Measurements from ENCODE around the gene TDRD12. TPM values are rescaled to one million over a fixed set of nuclear protein-coding genes. Genes with fewer than 3 reads are reported as not detected.

Gene TDRD12
- total and polyA plus RNA-seq, 9 donors = 0.23 to 3.2 (median 1.9) TPM

DNA sequence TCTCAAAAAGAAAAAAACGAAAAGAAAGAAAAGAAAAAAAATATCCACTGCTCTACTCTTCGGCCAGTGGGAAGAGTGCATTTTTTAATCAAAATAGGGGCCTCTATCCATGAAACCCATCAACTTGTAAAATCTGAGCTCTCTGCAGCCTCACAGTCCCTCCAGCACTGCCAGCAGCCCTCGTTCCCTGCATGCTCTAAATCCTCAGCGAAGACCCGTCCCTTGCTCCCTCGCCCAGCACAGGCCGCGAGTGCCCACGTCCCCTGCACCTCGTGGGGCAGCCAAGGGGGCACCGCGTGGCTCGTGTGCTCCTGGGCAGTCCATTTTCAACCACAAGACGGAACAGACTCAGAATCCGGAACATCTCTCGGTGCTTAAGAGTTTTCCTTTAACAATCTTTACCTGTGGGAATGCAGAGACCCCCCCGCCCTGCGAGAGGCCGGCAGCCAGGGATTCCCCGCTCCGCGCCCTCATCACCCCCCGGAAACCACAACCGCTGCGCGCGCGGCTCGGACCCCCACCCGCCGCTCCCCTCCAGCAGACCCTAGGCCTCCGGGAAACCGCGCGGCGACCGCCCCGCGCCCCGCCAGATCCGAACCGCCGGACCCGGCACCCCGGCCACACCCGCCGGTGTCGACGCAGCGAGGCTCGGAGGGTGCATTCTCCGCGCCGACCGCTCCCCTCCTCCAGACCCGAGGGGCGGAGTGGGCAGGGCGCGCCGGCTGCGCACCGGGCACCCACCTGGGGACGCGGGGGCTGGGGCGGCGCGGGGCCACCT, 45.2 kb upstream of the TDRD12 start:
- intact Hi-C loops (cut with DNase I) = no loop called here

DNA sequence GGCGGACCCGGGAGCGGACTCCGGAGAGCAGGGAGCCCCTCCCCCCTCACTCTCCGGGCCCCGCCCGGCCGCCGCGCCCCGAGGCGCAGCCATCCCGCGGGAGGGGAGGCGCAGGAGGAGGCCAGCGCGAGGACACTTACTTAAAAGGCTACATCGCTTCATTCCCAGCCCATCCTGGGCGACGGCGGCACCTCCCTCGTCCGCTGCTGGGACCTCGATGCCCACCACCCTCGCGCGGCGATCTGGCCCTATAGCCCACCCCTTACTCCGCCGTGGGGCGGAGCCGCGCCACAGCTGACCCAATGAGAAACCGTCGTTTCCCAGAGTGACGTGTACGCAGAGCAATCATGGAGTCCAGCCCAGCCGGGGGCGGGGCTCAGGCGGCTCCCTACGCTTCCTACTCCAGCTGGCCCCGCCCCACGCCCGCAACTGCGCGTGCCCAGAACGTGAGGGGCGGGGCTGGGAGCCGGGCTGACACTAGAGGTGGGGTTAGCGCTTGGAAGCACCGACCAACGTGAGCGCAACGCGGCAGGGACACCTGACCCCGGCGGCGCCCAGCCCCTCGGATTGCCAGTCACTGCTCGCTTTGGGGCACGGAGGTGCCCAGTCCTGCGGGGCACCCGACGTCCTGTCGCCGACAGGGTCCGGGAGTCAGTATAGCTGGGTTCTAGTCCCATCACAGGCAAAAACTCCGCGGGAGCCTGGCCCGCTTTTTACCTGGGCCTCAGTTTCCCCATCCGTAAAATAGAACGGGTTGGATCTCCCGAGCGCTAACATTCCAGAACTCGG, 44.4 kb upstream of the TDRD12 start, which contains the start of gene ANKRD27:
ANKRD27 (minus strand) TSS at position 250 of the 789 bp plus-strand sequence. CDS start 16,165 bp downstream, outside the sequence.
- 0 to 1% (median 0%) methylated on average over 56 to 75 of the region's 75 CpGs for WGBS, 3 donors
- TF ChIP-seq POLR2A (IDR thresholded peaks at IDR 0.05) = no peak
- TF ChIP-seq, protein P1, sequence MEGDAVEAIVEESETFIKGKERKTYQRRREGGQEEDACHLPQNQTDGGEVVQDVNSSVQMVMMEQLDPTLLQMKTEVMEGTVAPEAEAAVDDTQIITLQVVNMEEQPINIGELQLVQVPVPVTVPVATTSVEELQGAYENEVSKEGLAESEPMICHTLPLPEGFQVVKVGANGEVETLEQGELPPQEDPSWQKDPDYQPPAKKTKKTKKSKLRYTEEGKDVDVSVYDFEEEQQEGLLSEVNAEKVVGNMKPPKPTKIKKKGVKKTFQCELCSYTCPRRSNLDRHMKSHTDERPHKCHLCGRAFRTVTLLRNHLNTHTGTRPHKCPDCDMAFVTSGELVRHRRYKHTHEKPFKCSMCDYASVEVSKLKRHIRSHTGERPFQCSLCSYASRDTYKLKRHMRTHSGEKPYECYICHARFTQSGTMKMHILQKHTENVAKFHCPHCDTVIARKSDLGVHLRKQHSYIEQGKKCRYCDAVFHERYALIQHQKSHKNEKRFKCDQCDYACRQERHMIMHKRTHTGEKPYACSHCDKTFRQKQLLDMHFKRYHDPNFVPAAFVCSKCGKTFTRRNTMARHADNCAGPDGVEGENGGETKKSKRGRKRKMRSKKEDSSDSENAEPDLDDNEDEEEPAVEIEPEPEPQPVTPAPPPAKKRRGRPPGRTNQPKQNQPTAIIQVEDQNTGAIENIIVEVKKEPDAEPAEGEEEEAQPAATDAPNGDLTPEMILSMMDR (IDR thresholded peaks at IDR 0.05) = no peak
- no peak for TF ChIP-seq EP300 (IDR thresholded peaks at IDR 0.05)
- Histone ChIP-seq H3K27ac (peak within 1 kb of the TSS in 1 of 2 donors; percentile 43), H3K9me3 (no peaks in the 10 kb centered on the region), H3K4me3 (peak within 1 kb of the TSS; percentile 76), H3K27me3 (peaks cover 7% of the 10 kb centered on the region), H3K4me1 (ENCODE audit: insufficient read depth) (peaks cover 2% of the 10 kb centered on the region), H3K36me3 (no peaks in the 10 kb centered on the region)
- intact Hi-C loops (cut with DNase I) = no loop called here
- DNase-seq = peak; percentile 97 to 99 (median 98)

More for the DNA sequence above, 45.2 kb upstream of the TDRD12 start:
- H3K9me3 ChIP-seq = no peaks in the 10 kb centered on the region
- peaks cover 2% of the 10 kb centered on the region for H3K4me1 ChIP-seq (ENCODE audit: insufficient read depth)
- H3K27ac ChIP-seq = peak overlapping the region in 1 of 2 donors; percentile 43
- no peaks in the 10 kb centered on the region for H3K36me3 ChIP-seq
- peak overlapping the region; percentile 76 for H3K4me3 ChIP-seq
- H3K27me3 ChIP-seq = peaks cover 7% of the 10 kb centered on the region
- peak in 1 of 5 donors; percentile 14 for DNase-seq
- TF ChIP-seq, protein P1 (IDR thresholded peaks at IDR 0.05) = peak in 1 of 3 donors; percentile 18
- TF ChIP-seq POLR2A (IDR thresholded peaks at IDR 0.05) (no peak), EP300 (IDR thresholded peaks at IDR 0.05) (no peak)
- WGBS, 3 donors = 1% methylated on average over 42 to 67 of the region's 67 CpGs

DNA sequence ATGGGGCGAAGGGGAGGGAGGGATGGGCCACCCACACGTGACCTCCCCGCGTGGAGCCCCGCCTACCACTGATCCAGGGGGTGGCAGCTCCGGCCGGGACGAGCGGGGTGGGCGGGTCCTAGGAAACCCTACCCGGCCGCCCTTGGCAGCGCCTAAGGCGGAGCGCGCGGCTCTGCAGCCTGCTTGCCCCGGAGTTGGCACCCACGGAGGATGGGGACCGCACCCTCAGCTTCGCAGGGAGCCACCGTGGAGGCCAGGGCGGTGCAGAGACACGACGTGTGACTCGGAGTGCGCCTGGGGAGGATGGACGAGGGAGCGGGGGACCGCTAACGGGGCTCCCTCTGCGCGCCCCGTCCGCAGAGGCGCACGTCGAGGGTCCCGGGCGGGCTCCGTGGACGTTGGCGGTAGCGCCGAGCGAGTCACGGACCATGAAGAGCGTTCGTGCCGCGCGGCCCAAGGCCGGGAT, 43.8 kb upstream of the TDRD12 start, which contains the start of gene RGS9BP:
RGS9BP (plus strand) TSS at position 129 of the 466 bp plus-strand sequence. CDS start 416 bp downstream, outside the sequence.
- peaks cover 2% of the 10 kb centered on the region for H3K4me1 ChIP-seq (ENCODE audit: insufficient read depth)
- DNase-seq = peak; percentile 72 to 83 (median 82)
- H3K4me3 ChIP-seq = peak within 1 kb of the TSS; percentile 76
- intact Hi-C loops (cut with DNase I) = no loop called here
- H3K9me3 ChIP-seq = no peaks in the 10 kb centered on the region
- H3K27me3 ChIP-seq = peaks cover 7% of the 10 kb centered on the region
- H3K36me3 ChIP-seq = no peaks in the 10 kb centered on the region
- TF ChIP-seq, protein P1 (IDR thresholded peaks at IDR 0.05) = no peak
- TF ChIP-seq EP300 (IDR thresholded peaks at IDR 0.05) = no peak
- TF ChIP-seq POLR2A (IDR thresholded peaks at IDR 0.05) = no peak
- H3K27ac ChIP-seq = peak within 1 kb of the TSS in 1 of 2 donors; percentile 43
- WGBS, 3 donors = 1 to 3% (median 2%) methylated on average over 40 to 53 of the region's 53 CpGs

DNA sequence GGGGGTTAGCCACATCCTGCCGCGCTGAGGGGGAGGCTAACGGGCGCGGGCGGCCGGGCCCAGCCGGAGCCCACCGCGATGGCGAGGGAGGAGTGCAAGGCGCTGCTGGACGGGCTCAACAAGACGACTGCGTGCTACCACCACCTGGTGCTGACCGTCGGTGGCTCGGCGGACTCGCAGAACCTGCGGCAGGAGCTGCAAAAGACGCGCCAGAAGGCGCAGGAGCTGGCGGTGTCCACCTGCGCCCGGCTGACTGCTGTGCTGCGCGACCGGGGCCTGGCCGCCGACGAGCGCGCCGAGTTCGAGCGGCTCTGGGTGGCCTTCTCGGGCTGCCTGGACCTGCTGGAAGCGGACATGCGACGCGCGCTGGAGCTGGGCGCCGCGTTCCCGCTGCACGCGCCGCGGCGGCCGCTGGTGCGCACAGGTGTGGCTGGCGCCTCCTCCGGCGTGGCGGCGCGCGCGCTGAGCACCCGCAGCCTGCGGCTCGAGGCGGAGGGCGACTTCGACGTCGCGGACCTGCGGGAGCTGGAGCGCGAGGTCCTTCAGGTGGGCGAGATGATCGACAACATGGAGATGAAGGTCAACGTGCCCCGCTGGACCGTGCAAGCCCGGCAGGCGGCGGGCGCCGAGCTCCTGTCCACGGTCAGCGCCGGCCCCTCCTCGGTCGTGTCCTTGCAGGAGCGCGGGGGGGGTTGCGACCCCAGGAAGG, 43.2 kb upstream of the TDRD12 start:
- H3K9me3 ChIP-seq = no peaks in the 10 kb centered on the region
- peak in 1 of 5 donors; percentile 44 for DNase-seq
- H3K4me3 ChIP-seq = peak overlapping the region; percentile 76
- WGBS, 3 donors = 0 to 2% (median 0%) methylated on average over 40 to 93 of the region's 93 CpGs
- peaks cover 7% of the 10 kb centered on the region for H3K27me3 ChIP-seq
- intact Hi-C loops (cut with DNase I) = no loop called here
- H3K27ac ChIP-seq = no peak overlapping the region
- no peaks in the 10 kb centered on the region for H3K36me3 ChIP-seq
- TF ChIP-seq, protein P1 (IDR thresholded peaks at IDR 0.05) = no peak
- TF ChIP-seq POLR2A (IDR thresholded peaks at IDR 0.05) (no peak), EP300 (IDR thresholded peaks at IDR 0.05) (no peak)
- peaks cover 2% of the 10 kb centered on the region for H3K4me1 ChIP-seq (ENCODE audit: insufficient read depth)
